ENCODE measurements around the gene USP13. TPM values are rescaled to one million over a fixed set of nuclear protein-coding genes. Genes with fewer than 3 reads are reported as not detected.
A peak's percentile ranks its signal among the peaks of the same experiment; 100 is the strongest.

The USP13 gene, protein sequence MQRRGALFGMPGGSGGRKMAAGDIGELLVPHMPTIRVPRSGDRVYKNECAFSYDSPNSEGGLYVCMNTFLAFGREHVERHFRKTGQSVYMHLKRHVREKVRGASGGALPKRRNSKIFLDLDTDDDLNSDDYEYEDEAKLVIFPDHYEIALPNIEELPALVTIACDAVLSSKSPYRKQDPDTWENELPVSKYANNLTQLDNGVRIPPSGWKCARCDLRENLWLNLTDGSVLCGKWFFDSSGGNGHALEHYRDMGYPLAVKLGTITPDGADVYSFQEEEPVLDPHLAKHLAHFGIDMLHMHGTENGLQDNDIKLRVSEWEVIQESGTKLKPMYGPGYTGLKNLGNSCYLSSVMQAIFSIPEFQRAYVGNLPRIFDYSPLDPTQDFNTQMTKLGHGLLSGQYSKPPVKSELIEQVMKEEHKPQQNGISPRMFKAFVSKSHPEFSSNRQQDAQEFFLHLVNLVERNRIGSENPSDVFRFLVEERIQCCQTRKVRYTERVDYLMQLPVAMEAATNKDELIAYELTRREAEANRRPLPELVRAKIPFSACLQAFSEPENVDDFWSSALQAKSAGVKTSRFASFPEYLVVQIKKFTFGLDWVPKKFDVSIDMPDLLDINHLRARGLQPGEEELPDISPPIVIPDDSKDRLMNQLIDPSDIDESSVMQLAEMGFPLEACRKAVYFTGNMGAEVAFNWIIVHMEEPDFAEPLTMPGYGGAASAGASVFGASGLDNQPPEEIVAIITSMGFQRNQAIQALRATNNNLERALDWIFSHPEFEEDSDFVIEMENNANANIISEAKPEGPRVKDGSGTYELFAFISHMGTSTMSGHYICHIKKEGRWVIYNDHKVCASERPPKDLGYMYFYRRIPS
- 1.3 TPM for total RNA-seq (2013)
- polyA plus RNA-seq (1 to 10 TPM in 2 of 3 donors, under 1 TPM in 1; 0.31 to 1.6 (median 1.2) TPM), polyA minus RNA-seq (0.69 and 1.1 TPM in 2 replicates), total RNA-seq (1.9 to 11.1 (median 3.4) reads per million in 11 experiments)

GRCh38 chr3:179652447-179653095 is at the start of gene USP13:
TSS of gene USP13 (plus strand) at chr3:179653040. CDS start at chr3:179653226, 186 bp downstream.
- Mint-ChIP-seq H3K9me3 (peaks cover 0 to 2% (median 0%) of the 10 kb centered on the region in 7 donors), H3K4me3 (peak within 1 kb of the TSS; percentile 91 to 95), H3K36me3 (peaks cover 0 to 5% of the 10 kb centered on the region in 2 donors), H3K27me3 (ENCODE audit: low read depth in 3 of 3) (peaks cover 14 to 37% (median 19%) of the 10 kb centered on the region in 3 donors), H3K4me1 (peaks cover 29% of the 10 kb centered on the region), H3K27ac (peak within 1 kb of the TSS; percentile 39 to 84 (median 78))
- peak; percentile 12 to 30 (median 28) for DNase-seq
- Histone ChIP-seq H2AFZ (ENCODE audit: insufficient read depth, low read depth, low read length, poor library complexity, severe bottlenecking) (peak within 1 kb of the TSS; percentile 92), H3K36me3 (replicated peaks in 1 of 2; ENCODE audit: control insufficient read depth in 1 of 2, insufficient read depth in 2 of 2, low read length in 2 of 2) (no peaks in the 10 kb centered on the region), H3K27me3 (ENCODE audit: control insufficient read depth in 2 of 2, insufficient read depth in 2 of 2, low read length in 2 of 2) (peaks cover 0 to 21% of the 10 kb centered on the region in 2 donors), H3K4me3 (replicated peaks in 1 of 3; ENCODE audit: low read depth in 2 of 3, low read length in 3 of 3) (peak within 1 kb of the TSS; percentile 62 to 83 (median 83)), H3K4me2 (replicated peaks; ENCODE audit: extremely low read depth, low read length, poor library complexity, severe bottlenecking) (peak within 1 kb of the TSS; percentile 89), H4K20me1 (ENCODE audit: insufficient read depth, low read length) (no peaks in the 10 kb centered on the region), H3K4me1 (ENCODE audit: control insufficient read depth in 1 of 2, insufficient read depth in 2 of 2, low read length in 2 of 2) (peaks cover 15 to 25% of the 10 kb centered on the region in 2 donors), H3K79me2 (ENCODE audit: insufficient read depth, low read length) (no peaks in the 10 kb centered on the region), H3K9me3 (replicated peaks in 1 of 2; ENCODE audit: control insufficient read depth in 1 of 2, insufficient read depth in 1 of 2, low read length in 2 of 2) (no peaks in the 10 kb centered on the region), H3K27ac (ENCODE audit: low read depth in 1 of 2, low read length in 2 of 2) (peak within 1 kb of the TSS; percentile 44 to 62), H3K9ac (ENCODE audit: insufficient read depth, low read length, poor library complexity, severe bottlenecking) (peak within 1 kb of the TSS; percentile 64)
- intact Hi-C loops (cut with micrococcal nuclease) = no loop called here
- TF ChIP-seq, protein P1, sequence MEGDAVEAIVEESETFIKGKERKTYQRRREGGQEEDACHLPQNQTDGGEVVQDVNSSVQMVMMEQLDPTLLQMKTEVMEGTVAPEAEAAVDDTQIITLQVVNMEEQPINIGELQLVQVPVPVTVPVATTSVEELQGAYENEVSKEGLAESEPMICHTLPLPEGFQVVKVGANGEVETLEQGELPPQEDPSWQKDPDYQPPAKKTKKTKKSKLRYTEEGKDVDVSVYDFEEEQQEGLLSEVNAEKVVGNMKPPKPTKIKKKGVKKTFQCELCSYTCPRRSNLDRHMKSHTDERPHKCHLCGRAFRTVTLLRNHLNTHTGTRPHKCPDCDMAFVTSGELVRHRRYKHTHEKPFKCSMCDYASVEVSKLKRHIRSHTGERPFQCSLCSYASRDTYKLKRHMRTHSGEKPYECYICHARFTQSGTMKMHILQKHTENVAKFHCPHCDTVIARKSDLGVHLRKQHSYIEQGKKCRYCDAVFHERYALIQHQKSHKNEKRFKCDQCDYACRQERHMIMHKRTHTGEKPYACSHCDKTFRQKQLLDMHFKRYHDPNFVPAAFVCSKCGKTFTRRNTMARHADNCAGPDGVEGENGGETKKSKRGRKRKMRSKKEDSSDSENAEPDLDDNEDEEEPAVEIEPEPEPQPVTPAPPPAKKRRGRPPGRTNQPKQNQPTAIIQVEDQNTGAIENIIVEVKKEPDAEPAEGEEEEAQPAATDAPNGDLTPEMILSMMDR (IDR thresholded peaks at IDR 0.05) = no peak
- under 1% methylated on average over 52 of the region's 56 CpGs for WGBS (ENCODE audit: insufficient coverage)
